Transverse colon (tissue), 4 donors: ENCODE data around the gene SLC6A8.
"Not testable (repeated sequence)": the region's sequence is repeated elsewhere in the genome, so short reads cannot be mapped to it uniquely, and the experiment has no call there.

Source experiments
- CTCF ChIP-seq, 5 experiments: fragments of 200-600 bp in 3 of 5; fragments of 450-650 bp in 2 of 5; sonication (generic) in 3 of 5; IDR thresholded peaks; 1 replicate in 2 of 5; 2 replicates in 3 of 5; pipeline ENCODE4 v1.5.1; 2016 to 2017; ENCODE audit warnings: antibody characterized with exemption in 5 of 5, inconsistent platforms in 3 of 5, mild to moderate bottlenecking in 2 of 5, moderate library complexity in 1 of 5
- POLR2AphosphoS5 ChIP-seq, 3 donors: sonication (generic); formaldehyde crosslinking; IDR thresholded peaks; one replicate each; pipeline ENCODE4 v1.6.1; 2016; ENCODE audit warnings: antibody characterized with exemption in 3 of 3

DNA sequence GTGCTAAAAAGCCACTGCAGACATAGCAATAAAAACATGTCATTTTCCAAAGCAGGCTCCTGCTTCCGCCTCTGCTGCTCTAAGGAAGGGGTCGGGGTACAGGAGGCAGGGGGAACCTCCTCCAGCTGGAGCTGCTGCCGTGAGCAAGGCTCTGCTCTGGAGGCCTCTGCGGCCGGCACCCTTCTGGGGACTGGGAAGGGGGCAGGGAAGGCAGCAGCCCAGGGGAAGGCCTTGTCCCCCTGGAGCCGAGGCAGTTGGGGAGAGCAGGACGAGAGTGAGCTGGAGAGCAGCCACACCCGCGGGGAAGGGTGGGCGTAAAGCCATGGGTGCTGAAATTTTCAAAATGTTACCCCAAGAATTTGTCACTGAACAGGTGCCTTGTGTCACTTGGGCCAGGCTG lies 8.8 kb downstream of the SLC6A8 start:
- TF ChIP-seq CTCF, POLR2AphosphoS5 (IDR thresholded peaks at IDR 0.05): not testable (repeated sequence)
